RWPE2 (cell line): ENCODE measurements around the gene NOP53.
A peak's percentile ranks its signal among the peaks of the same experiment; 100 is the strongest.
"Not testable (repeated sequence)": the region's sequence is repeated elsewhere in the genome, so short reads cannot be mapped to it uniquely, and the experiment has no call there.

Source experiments
- ATAC-seq: fragments of 200-7000 bp; cut with Tn5 transposase; 3 replicates; pipeline ENCODE4 v1.9.1; 2021; ENCODE audit warnings: low read depth
- DNase-seq: peaks from one replicate; pipeline ENCODE4 v3.0.0-alpha.2; 2020; ENCODE audit warnings: low spot score
- H3K27ac ChIP-seq: fragments of 450-650 bp; 2 replicates; pipeline ENCODE4 v1.5.1; 2017; ENCODE audit warnings: mild to moderate bottlenecking; ENCODE audit not compliant: poor library complexity, severe bottlenecking
- H3K27me3 ChIP-seq: fragments of 250-450 bp; sonication (Bioruptor Pico); 2 replicates; pipeline ENCODE4 v1.5.1; 2021; ENCODE audit warnings: mild to moderate bottlenecking, moderate library complexity; ENCODE audit not compliant: insufficient read depth, poor library complexity, severe bottlenecking
- H3K36me3 ChIP-seq: fragments of 250-450 bp; sonication (Bioruptor Pico); 2 replicates; pipeline ENCODE4 v1.5.1; 2020; ENCODE audit warnings: low read depth, mild to moderate bottlenecking, moderate library complexity
- H3K4me1 ChIP-seq: fragments of 250-450 bp; sonication (Bioruptor Pico); 2 replicates; pipeline ENCODE4 v1.5.1; 2021; ENCODE audit warnings: mild to moderate bottlenecking, moderate library complexity; ENCODE audit not compliant: insufficient read depth, poor library complexity, severe bottlenecking
- H3K4me3 ChIP-seq: fragments of 250-450 bp; sonication (Bioruptor Pico); 2 replicates; pipeline ENCODE4 v1.5.1; 2021; ENCODE audit warnings: mild to moderate bottlenecking, moderate library complexity; ENCODE audit not compliant: severe bottlenecking
- H3K9me3 ChIP-seq: fragments of 250-450 bp; sonication (Bioruptor Pico); 2 replicates; pipeline ENCODE4 v1.5.1; 2021; ENCODE audit warnings: mild to moderate bottlenecking, moderate library complexity; ENCODE audit not compliant: severe bottlenecking
- CTCF ChIP-seq: fragments of 450-650 bp; IDR thresholded peaks from one replicate; pipeline ENCODE4 v1.5.1; 2017; ENCODE audit warnings: mild to moderate bottlenecking, moderate library complexity; ENCODE audit not compliant: poor library complexity, severe bottlenecking

NOP53 gene

GRCh38 chr19:47802521-47803043, 57.2 kb downstream of the NOP53 start:
- Histone ChIP-seq H3K27ac (no peak overlapping the region), H3K4me3 (no peak overlapping the region), H3K36me3 (no peaks in the 10 kb centered on the region), H3K9me3 (no peaks in the 10 kb centered on the region), H3K27me3 (no peaks in the 10 kb centered on the region), H3K4me1 (no peaks in the 10 kb centered on the region)
- no peak for TF ChIP-seq CTCF
- no peak for ATAC-seq
- DNase-seq, result no peak

GRCh38 chr19:47803148-47803547, 57.8 kb downstream of the NOP53 start:
- DNase-seq, H3K4me1 ChIP-seq, H3K27me3 ChIP-seq, H3K36me3 ChIP-seq, ATAC-seq, H3K27ac ChIP-seq, H3K9me3 ChIP-seq, H3K4me3 ChIP-seq: not testable (repeated sequence)

DNA sequence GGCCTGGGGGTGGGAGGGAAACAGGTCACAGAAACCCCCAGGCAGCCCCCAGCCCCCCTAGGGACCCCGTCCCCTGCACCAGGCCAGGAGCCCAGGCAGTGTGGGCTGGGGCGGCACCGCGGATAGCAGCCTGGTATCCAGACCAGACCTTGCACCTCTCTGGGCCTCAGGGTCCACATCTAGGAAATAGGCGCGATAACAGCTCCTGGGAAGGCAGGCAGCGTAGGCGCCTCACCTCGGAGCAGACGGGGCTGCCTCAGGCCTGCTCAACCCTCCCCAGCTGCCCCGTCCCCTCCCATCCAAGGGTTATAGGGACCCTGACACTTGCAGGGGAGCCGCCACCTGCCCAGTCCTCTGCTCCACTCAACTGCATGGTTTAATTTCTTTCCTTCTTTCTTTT, 58.3 kb downstream of the NOP53 start:
- H3K4me1 ChIP-seq, H3K4me3 ChIP-seq, DNase-seq, H3K9me3 ChIP-seq, H3K27ac ChIP-seq, H3K27me3 ChIP-seq, H3K36me3 ChIP-seq: not testable (repeated sequence)
- ATAC-seq, result 0 out of 3 replicates have a peak, but pooled peaks have one; percentile 12

GRCh38 chr19:47804451-47804850, 59.1 kb downstream of the NOP53 start, which contains the start of gene TPRX1:
Gene TPRX1, minus strand, starts transcription at chr19:47804551. Its CDS starts 12 bp downstream, at chr19:47804539.
- not testable (repeated sequence) for H3K9me3 ChIP-seq, ATAC-seq, H3K27me3 ChIP-seq, H3K36me3 ChIP-seq, H3K27ac ChIP-seq, DNase-seq, H3K4me3 ChIP-seq, H3K4me1 ChIP-seq

GRCh38 chr19:47805313-47805712, 60.0 kb downstream of the NOP53 start:
- ATAC-seq (no peak), DNase-seq (no peak)
- Histone ChIP-seq H3K27me3 (no peaks in the 10 kb centered on the region), H3K4me3 (no peak overlapping the region), H3K9me3 (no peaks in the 10 kb centered on the region), H3K4me1 (no peaks in the 10 kb centered on the region), H3K36me3 (no peaks in the 10 kb centered on the region), H3K27ac (no peak overlapping the region)
- no peak for TF ChIP-seq CTCF

- DNase-seq (no peak), ATAC-seq (no peak)
- H3K4me1 ChIP-seq, result no peaks in the 10 kb centered on the region
- no peak for TF ChIP-seq CTCF
- no peak overlapping the region for H3K27ac ChIP-seq
- H3K36me3 ChIP-seq, result no peaks in the 10 kb centered on the region
- H3K4me3 ChIP-seq, result no peak overlapping the region
- H3K9me3 ChIP-seq, result no peaks in the 10 kb centered on the region
- H3K27me3 ChIP-seq, result no peaks in the 10 kb centered on the region
Observed at GRCh38 chr19:47806435-47806834, 61.1 kb downstream of the NOP53 start.
